ENCODE measurements around the gene CYTIP.

Gene CYTIP

GRCh38 chr2:157443795-157444640 is at the start of gene CYTIP:
Gene CYTIP, minus strand, starts transcription at chr2:157444089. Its CDS starts 69 bp downstream, at chr2:157444020.
- no peak for DNase-seq

GRCh38 chr2:157492189-157492773 is 48.4 kb upstream of the CYTIP start:
- DNase-seq: peak; percentile 76

DNA sequence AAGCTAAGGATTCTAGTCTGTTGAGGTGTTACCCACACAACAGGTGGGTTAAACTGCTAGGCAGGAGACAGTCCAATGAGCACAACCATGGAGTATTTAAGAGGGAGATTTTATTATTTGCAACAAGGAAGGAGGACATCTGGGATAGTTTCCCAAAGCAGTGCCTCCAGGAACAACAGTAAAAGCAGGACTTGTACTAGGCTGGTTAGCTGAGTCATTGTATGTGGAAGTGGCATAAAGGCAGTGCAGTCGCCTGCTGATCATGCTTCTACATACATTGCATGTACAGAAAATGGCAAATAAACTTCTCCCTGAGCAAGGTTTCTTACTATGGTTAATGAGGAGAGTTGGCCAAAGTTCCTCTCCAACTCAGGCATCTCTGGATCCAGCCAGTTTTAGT is 46.1 kb upstream of the CYTIP start:
- no peak for DNase-seq

- no peak for DNase-seq
Observed at GRCh38 chr2:157488877-157489276, 45.0 kb upstream of the CYTIP start.

- DNase-seq: no peak
Observed at GRCh38 chr2:157487747-157488146, 43.9 kb upstream of the CYTIP start.

GRCh38 chr2:157487271-157487610 is 43.4 kb upstream of the CYTIP start:
- DNase-seq: no peak

GRCh38 chr2:157486596-157487270 is 42.8 kb upstream of the CYTIP start:
- no peak for DNase-seq

DNA sequence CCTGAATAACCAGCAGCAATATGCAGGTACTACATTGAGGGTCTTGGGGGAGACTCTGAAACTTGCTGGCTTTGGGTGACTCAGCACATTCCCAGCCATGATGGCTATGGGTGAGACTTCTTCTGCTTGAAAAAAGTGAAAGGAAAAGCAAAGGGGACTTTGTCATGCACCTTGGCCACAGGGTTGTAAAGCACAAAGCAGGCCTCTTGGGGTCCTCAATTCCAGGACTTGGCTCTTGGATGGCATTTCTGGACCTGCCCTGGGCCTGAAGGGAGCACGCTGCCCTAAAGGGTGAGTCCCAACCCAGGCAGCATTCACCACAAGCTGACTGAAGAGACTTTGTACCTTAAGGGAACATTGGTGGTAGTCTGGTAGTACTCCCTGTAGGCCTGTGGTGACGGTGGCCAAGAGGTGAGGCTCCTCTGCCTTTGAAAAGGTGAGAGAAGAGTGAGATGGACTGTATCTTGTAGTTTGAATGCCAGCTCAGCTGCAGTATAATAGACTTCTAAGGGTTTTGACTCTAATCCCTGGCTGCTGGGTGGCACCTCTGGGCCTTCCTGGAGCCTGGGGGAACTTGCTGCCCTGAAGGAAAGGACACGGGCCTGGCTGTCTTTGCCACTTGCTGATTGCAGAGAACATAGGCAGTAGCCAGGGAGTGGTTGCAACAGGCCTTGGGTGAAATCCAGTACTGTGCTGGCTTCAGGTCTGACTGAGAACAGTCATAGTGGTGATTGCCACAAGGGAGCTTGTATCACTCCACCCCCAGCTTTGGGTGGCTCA is 36.5 kb upstream of the CYTIP start:
- DNase-seq: no peak

DNA sequence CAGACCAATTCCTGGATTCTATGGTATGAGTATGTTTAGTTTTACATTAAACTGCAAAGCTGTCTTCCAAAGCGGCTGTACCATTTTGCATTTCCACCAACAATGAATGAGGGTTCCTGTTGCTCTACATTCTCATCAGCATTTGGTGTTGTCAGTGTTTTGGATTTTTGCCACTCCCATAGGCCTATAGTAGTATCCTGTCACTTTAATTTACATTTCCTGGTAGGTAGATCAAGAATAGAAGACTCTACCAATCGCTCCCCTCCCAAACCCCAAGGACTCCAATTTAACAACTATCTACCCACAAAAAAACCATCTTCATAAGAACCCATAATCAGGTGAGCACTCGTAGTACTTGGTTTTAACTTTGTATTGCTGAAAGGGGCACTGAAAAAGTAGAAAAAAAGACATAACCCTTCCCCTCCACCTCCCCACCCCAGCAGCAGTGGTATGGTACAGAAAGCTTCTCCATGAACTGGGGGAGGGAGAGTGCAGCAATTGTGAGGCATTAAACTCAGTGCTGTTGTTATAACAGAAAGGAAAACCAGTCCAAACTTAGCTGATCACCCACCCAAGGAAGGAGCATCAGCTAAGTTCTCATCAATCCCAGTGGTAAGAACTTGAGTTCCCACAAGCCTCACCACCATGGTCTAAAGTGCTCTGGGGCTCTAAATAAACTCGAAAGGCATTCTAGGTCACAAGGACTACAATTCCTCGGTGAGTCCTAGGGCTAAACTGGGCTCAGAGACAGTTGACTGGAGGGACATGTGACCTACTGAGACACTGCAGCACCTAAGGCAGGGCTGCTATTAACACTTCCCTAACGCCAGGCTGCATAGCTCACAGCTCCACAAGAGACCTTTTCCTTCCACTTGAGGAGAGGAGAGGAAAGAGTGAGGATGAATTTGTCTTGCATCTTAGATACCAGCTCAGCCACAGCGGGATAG is 35.5 kb upstream of the CYTIP start:
- DNase-seq: no peak

DNA sequence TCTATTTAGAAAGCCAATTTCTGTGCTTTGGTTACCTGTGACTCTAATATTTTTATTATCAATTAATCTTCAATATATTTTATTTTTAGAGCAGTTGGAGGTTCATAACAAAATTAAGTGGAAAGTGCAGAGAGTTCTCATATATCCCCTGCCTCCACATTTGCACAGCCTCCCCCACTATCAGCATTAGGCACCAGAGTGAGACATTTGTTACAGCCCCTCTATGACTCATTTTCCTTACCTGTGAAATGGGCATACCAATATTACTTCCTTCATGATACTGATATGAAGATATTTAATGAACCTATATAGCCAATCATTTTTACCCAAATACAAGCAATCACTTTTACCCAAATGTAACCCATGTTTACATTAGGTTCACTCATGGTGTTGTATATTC is 34.0 kb upstream of the CYTIP start:
- no peak for DNase-seq

DNA sequence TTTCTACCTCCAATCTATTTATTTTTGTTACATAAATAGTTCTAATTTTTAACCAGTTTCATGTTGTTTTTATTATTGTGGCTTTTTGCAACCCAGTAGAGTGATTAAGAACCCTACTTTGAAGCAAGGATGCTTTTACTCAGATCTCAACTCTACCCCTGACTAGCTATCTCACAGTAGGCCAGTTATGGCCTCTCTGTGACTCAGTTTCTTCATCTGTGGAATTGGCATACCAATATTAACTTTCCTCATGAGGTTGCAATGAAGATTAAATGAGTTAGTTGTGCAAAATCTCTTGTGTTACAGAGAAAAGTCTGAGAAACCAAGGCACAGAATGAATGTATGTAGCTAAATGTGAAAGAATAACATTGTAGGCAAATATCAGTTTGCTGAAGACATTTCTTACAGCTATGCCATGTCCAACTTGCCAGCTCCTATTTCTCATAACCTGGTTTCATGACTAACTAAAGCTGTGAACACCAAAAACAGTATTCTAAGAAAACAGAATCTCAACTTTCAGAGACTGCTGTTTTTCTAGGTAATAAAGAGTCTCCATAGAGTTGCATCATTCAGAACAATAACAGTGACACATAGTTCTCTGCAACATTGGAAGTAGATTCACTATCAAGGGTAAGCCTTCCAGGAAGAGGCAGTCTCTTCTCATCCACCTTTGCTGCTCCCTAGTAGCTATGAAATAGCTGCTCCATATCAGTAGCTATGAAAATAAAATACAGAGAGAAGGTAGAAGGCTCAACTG is 33.2 kb upstream of the CYTIP start:
- no peak for DNase-seq

- DNase-seq: no peak
Observed at GRCh38 chr2:157475722-157476390, 32.0 kb upstream of the CYTIP start.

GRCh38 chr2:157473581-157473980 is 29.7 kb upstream of the CYTIP start:
- DNase-seq: no peak

DNA sequence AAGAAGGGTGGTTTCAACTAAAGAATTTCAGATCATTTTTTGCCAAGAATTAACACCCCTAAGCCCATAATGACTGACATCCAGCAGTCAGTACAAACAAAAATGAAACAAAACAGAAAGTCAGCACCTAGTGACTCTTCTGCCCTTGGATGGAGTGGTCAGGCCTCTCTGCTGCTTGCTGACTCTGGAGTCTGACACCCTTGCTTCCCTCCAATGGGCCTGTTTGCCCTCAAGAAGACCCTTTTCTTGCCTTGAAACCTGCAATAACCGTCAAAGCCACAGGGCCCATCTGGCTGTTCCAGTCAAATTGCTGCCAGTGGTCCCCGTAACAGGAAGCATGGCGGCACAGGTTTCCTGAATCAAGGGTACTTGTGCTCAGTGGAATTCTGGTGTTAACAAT is 27.2 kb upstream of the CYTIP start:
- no peak for DNase-seq

DNA sequence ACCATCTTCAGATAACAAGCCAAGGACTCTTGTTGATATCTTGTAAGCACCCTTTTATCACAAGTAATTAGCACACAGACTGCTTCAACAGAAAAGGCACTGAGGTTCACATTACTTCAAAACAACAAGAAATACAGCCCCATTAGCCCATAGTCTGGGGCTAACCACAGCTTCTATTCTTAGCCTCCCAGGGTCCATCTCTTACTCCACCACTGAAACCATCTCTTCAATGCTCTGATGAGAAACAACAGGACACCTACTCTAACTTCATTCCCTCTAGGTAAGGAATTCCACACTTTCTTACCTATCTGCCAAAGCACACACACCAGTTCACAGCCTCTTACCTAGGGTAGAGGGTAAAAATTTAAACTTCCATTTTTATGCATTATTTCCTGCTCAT is 26.4 kb upstream of the CYTIP start:
- no peak for DNase-seq

GRCh38 chr2:157469726-157470125 is 25.8 kb upstream of the CYTIP start:
- DNase-seq: no peak

DNA sequence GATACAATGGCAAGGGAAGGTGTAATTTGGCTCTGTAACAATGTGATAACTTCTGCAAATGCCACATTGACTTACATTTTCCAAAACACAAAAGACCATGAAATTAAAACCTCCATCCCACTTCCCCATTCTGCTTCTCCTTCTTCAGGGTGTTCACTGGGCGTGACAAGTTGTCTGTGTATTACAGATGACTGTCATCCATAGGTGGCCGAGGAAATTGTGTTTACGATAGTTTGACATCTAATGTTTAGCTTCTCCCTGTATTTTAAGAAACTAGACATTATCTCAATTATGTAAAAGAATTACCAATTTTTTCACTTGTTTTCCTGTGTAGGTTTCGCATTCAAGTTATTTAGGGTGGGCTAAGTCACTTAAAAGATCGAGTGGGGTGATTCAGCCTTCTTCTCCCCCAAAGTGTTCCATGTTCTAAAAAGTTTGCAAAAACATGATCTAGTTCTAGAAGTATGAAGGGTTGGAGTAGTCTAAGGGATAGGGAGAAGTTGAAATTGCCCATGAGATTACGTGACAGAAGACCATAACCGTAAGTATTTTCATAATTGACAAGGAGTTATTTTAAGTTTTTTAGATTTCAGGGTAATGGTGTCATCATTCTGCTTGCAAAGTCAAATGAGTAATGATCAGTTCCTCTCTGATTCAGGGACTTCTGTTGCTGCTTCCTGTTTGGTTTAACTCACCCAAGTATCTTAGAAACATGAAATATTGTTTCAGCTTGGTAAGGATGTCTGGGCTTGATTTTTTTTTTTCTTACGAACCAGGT is 25.2 kb upstream of the CYTIP start:
- DNase-seq: no peak

- DNase-seq: no peak
Observed at GRCh38 chr2:157466764-157467163, 22.9 kb upstream of the CYTIP start.

- no peak for DNase-seq
Observed at GRCh38 chr2:157465554-157465953, 21.7 kb upstream of the CYTIP start.

DNA sequence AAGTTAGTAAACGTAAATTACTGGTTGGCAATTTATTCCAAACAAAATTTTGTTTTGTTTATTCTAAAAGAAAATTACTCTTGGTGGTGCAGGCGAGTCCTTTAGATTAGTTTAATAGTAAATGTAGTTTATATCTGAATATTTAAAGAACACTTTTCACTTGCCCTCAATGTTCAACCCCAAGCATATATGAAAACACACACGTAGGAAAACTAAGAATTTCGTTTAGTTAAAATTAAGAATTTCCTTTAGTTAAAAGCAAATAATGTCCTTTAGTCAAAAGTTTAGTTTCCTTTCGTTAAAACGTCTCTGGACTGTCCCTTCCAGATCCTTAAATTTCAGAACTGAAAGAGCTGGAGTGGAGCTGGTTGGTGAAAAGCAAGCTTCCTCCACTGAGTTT is 19.1 kb upstream of the CYTIP start:
- no peak for DNase-seq
